Natural killer cell (primary cell): ENCODE measurements around the gene LSAMP. TPM values are rescaled to one million over a fixed set of nuclear protein-coding genes. Genes with fewer than 3 reads are reported as not detected.

Experiments
- ATAC-seq, 3 donors: fragments of 150-1000 bp in 2 of 3; fragments of 200-7000 bp in 1 of 3; cut with Tn5 transposase; 1 replicate in 1 of 3; 2 replicates in 2 of 3; pipeline ENCODE4 v1.10.0; 2021; ENCODE audit warnings: mild to moderate bottlenecking in 2 of 3, moderate library complexity in 2 of 3
- DNase-seq, 2 donors: peaks; one replicate each; pipeline versions ENCODE4 v3.0.0 to v3.0.0-alpha.2; 2013 to 2021; ENCODE audit warnings: mixed read lengths in 1 of 2
- H3K27ac ChIP-seq: one replicate; pipeline ENCODE4 v1.5.1; 2013; ENCODE audit warnings: mild to moderate bottlenecking, low read length
- H3K27me3 ChIP-seq: one replicate; pipeline ENCODE4 v1.6.1; 2013; ENCODE audit warnings: low read length; ENCODE audit not compliant: control insufficient read depth, insufficient read depth
- H3K36me3 ChIP-seq: one replicate; pipeline ENCODE4 v1.6.1; 2013; ENCODE audit warnings: low read length; ENCODE audit not compliant: control insufficient read depth, insufficient read depth
- H3K4me1 ChIP-seq: one replicate; pipeline ENCODE4 v1.6.1; 2013; ENCODE audit warnings: low read length; ENCODE audit not compliant: control insufficient read depth, insufficient read depth
- H3K4me3 ChIP-seq: one replicate; pipeline ENCODE4 v1.5.1; 2013; ENCODE audit warnings: low read length
- H3K9me3 ChIP-seq: one replicate; pipeline ENCODE4 v1.6.1; 2013; ENCODE audit warnings: low read length; ENCODE audit not compliant: control insufficient read depth, insufficient read depth
- H3K27ac Mint-ChIP-seq, 2 donors: one replicate each; pipeline ENCODE4 v1.8.0; 2022; ENCODE audit warnings: mild to moderate bottlenecking in 2 of 2, mixed read lengths in 2 of 2, moderate library complexity in 1 of 2
- H3K27me3 Mint-ChIP-seq, 2 donors: one replicate each; pipeline ENCODE4 v1.8.0; 2022; ENCODE audit warnings: low read depth in 2 of 2, mixed read lengths in 2 of 2
- H3K36me3 Mint-ChIP-seq: one replicate; pipeline ENCODE4 v1.8.0; 2022; ENCODE audit warnings: mixed read lengths
- H3K4me1 Mint-ChIP-seq, 2 donors: one replicate each; pipeline ENCODE4 v1.8.0; 2022; ENCODE audit warnings: mixed read lengths in 2 of 2
- H3K4me3 Mint-ChIP-seq: one replicate; pipeline ENCODE4 v1.8.0; 2022; ENCODE audit warnings: mild to moderate bottlenecking, moderate library complexity, mixed read lengths
- H3K9me3 Mint-ChIP-seq, 2 donors: one replicate each; pipeline ENCODE4 v1.8.0; 2022; ENCODE audit warnings: mixed read lengths in 2 of 2
- CTCF ChIP-seq: fragments of 200-600 bp; IDR thresholded peaks from one replicate; pipeline ENCODE4 v1.8.0; 2022; ENCODE audit warnings: antibody characterized with exemption
- WGBS: methylation state at CpG from one replicate; pipeline ENCODE4 v1.1.7; 2013; ENCODE audit warnings: missing lambda C conversion rate; ENCODE audit not compliant: insufficient coverage; 5-methylcytosine and 5-hydroxymethylcytosine counted together
- intact Hi-C: fragments of 100-400 bp; cut with micrococcal nuclease; formaldehyde crosslinking; loops from one replicate; pipeline ENCODE4 v1.14.2; 2022
- total RNA-seq, 4 donors: library from RNA; stranded (reverse); fragments of 120-200 nt in 1 of 4; gene quantifications; one replicate each; pipeline versions ENCODE4 v1.2.3 to v1.2.4, GENCODE V29; 2013 to 2022

Gene LSAMP
- total RNA-seq, 3 donors from 2014 or later (not counting 1 experiment from before 2014, with no cell fraction given) = not detected

DNA sequence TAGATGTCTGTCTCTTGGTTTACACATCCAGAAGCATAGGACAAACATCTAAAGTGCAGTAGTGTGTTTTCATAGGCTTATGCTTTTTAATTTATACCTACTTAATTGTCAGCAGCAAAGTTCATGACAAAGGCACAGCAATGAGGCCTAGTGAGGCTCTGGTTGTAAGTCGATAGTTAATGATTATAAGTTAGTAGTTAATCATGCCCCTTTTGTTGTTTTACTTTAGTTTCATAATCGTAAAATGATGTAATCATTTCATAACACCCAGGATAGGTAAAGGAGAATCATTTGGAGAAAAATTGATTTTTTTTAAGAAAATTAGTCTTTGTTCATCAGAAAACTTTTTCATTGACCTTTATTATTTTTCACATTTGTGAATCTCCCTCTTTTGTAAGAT lies 351.9 kb downstream of the LSAMP start:
- Histone ChIP-seq H3K4me1 (no peaks in the 10 kb centered on the region), H3K9me3 (no peaks in the 10 kb centered on the region), H3K4me3 (no peak overlapping the region), H3K27ac (no peak overlapping the region), H3K36me3 (no peaks in the 10 kb centered on the region), H3K27me3 (no peaks in the 10 kb centered on the region)
- 80% methylated on average over 1 of the region's 2 CpGs for WGBS
- intact Hi-C loops = no loop called here
- DNase-seq (no peak), ATAC-seq (no peak)
- H3K4me3 Mint-ChIP-seq = no peak overlapping the region
- no peak overlapping the region for H3K27ac Mint-ChIP-seq
- no peaks in the 10 kb centered on the region for H3K4me1 Mint-ChIP-seq
- no peaks in the 10 kb centered on the region for H3K36me3 Mint-ChIP-seq
- TF ChIP-seq CTCF = no peak
- H3K27me3 Mint-ChIP-seq = no peaks in the 10 kb centered on the region
- peaks cover 6 to 8% of the 10 kb centered on the region in 2 donors for H3K9me3 Mint-ChIP-seq

- no peaks in the 10 kb centered on the region for H3K27me3 Mint-ChIP-seq
- 20% methylated on average over 1 of the region's 1 CpG for WGBS
- H3K4me3 Mint-ChIP-seq = no peak overlapping the region
These were observed 357.9 kb downstream of the LSAMP start for GRCh38 chr3:116087426-116087825.

DNA sequence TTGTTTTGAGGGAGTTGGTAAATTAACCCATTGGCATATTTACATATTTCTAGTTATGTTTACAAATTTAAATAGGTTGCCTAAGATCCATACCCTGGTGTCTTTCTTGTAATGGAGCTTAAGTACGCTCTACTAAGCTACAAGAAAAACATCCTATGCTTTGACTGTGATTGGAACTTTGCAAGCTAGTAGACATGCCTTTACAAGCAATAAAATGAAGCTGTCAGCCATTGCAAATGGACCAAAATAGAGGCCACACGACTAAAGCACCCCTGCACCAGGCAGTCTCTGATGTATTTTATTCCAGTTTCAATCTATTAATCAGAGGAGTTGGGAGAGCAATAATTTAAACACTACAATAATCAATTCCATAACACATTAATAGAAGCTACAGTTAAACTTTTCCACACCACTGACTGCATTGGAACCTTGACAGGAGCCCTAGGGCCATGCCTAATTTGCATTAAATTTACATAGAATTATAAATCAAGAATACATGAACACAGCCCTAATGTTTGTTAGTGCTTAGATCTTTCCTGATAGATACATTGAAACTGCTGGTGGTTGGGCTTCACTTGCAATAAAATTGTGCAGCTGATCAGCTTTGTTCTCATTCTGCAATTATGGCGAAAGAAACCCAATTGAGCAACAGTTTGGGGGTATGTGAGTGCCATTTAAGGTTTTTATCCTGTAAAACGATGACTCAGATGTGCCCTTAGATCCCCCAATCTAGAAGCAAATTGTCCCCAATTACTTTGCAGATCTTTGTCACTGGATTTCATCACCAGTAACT lies 360.1 kb downstream of the LSAMP start:
- 63% methylated on average over 4 of the region's 4 CpGs for WGBS
- H3K27ac Mint-ChIP-seq = no peak overlapping the region
- peaks cover 10% of the 10 kb centered on the region in 2 donors for H3K9me3 Mint-ChIP-seq
- intact Hi-C loops = no loop called here
- DNase-seq (no peak), ATAC-seq (no peak)
- H3K36me3 Mint-ChIP-seq = peaks cover 6% of the 10 kb centered on the region
- Histone ChIP-seq H3K36me3 (no peaks in the 10 kb centered on the region), H3K4me3 (no peak overlapping the region), H3K27me3 (no peaks in the 10 kb centered on the region), H3K27ac (no peak overlapping the region), H3K9me3 (no peaks in the 10 kb centered on the region), H3K4me1 (no peaks in the 10 kb centered on the region)
- no peaks in the 10 kb centered on the region for H3K27me3 Mint-ChIP-seq
- H3K4me3 Mint-ChIP-seq = no peak overlapping the region
- TF ChIP-seq CTCF = no peak
- no peaks in the 10 kb centered on the region for H3K4me1 Mint-ChIP-seq

More at GRCh38 chr3:116087426-116087825, 357.9 kb downstream of the LSAMP start:
- Histone ChIP-seq H3K36me3 (no peaks in the 10 kb centered on the region), H3K4me3 (no peak overlapping the region), H3K9me3 (no peaks in the 10 kb centered on the region), H3K4me1 (no peaks in the 10 kb centered on the region), H3K27ac (no peak overlapping the region), H3K27me3 (no peaks in the 10 kb centered on the region)
- H3K27ac Mint-ChIP-seq = no peak overlapping the region
- H3K36me3 Mint-ChIP-seq = no peaks in the 10 kb centered on the region
- ATAC-seq = no peak
- intact Hi-C loops = no loop called here
- no peak for TF ChIP-seq CTCF
- H3K4me1 Mint-ChIP-seq = no peaks in the 10 kb centered on the region
- no peak for DNase-seq
- peaks cover 10% of the 10 kb centered on the region in 2 donors for H3K9me3 Mint-ChIP-seq

- Mint-ChIP-seq H3K4me1 (no peaks in the 10 kb centered on the region), H3K4me3 (no peak overlapping the region), H3K27me3 (no peaks in the 10 kb centered on the region)
These were observed 361.6 kb downstream of the LSAMP start for GRCh38 chr3:116083683-116084082.

More at GRCh38 chr3:116083683-116084082, 361.6 kb downstream of the LSAMP start:
- no peaks in the 10 kb centered on the region for H3K36me3 ChIP-seq
- ATAC-seq (no peak), DNase-seq (no peak)
- no peaks in the 10 kb centered on the region for H3K4me1 ChIP-seq
- H3K27ac Mint-ChIP-seq = no peak overlapping the region
- TF ChIP-seq CTCF = no peak
- H3K36me3 Mint-ChIP-seq = peaks cover 6% of the 10 kb centered on the region
- peaks cover 12 to 14% of the 10 kb centered on the region in 2 donors for H3K9me3 Mint-ChIP-seq
- no peak overlapping the region for H3K27ac ChIP-seq
- H3K27me3 ChIP-seq = no peaks in the 10 kb centered on the region
- H3K4me3 ChIP-seq = no peak overlapping the region
- 93% methylated on average over 2 of the region's 2 CpGs for WGBS
- intact Hi-C loops = no loop called here
- H3K9me3 ChIP-seq = no peaks in the 10 kb centered on the region
